ENCODE results near the gene CACNA1G.

DNA sequence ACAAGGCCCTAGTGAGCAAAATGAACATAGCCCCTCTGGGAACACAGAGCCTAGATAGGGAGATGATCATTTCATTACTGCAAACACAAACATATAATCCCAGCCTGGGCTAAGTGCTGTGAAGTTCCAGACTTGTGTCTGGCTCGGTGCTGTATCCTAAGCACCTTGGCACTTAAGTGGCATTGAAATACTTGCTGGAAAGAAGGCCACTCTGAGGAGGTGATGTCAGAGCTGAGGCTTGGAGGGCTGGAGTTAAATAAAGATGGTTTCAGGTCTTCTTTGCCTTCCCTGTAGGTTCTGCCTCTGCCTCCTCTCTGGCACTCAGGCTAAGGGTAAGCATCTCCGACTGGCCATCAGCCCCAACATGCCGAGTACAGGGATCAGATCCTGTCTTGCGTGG, 2.4 kb upstream of the CACNA1G start:
- TF ChIP-seq, protein P1, sequence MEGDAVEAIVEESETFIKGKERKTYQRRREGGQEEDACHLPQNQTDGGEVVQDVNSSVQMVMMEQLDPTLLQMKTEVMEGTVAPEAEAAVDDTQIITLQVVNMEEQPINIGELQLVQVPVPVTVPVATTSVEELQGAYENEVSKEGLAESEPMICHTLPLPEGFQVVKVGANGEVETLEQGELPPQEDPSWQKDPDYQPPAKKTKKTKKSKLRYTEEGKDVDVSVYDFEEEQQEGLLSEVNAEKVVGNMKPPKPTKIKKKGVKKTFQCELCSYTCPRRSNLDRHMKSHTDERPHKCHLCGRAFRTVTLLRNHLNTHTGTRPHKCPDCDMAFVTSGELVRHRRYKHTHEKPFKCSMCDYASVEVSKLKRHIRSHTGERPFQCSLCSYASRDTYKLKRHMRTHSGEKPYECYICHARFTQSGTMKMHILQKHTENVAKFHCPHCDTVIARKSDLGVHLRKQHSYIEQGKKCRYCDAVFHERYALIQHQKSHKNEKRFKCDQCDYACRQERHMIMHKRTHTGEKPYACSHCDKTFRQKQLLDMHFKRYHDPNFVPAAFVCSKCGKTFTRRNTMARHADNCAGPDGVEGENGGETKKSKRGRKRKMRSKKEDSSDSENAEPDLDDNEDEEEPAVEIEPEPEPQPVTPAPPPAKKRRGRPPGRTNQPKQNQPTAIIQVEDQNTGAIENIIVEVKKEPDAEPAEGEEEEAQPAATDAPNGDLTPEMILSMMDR (IDR thresholded peaks at IDR 0.05), result no peak
- TF ChIP-seq POLR2A (IDR thresholded peaks at IDR 0.05) (no peak), POLR2AphosphoS5 (IDR thresholded peaks at IDR 0.05) (no peak)

Measured in gastroesophageal sphincter (tissue), 3 donors.